IMR-90 (cell line): Measurements from ENCODE around the gene CBL. TPM values are rescaled to one million over a fixed set of nuclear protein-coding genes. Genes with fewer than 3 reads are reported as not detected.

Experiments
- ELK1 ChIP-seq: fragments of 150-350 bp; IDR thresholded peaks from 2 replicates; pipeline ENCODE4 v1.6.1; 2016; ENCODE audit warnings: low read depth, mild to moderate bottlenecking, low read length, moderate library complexity, borderline replicate concordance
- POLR2A ChIP-seq: IDR thresholded peaks from 2 replicates; pipeline ENCODE4 v1.6.1; 2012; ENCODE audit warnings: mild to moderate bottlenecking, low read depth, low read length
- polyA plus RNA-seq, 3 experiments: library from polyadenylated mRNA; depleted of rRNA; stranded (reverse); fragments of >200 nt; gene quantifications; 2 replicates each; pipeline ENCODE4 v1.2.3, GENCODE V29; 2012; ENCODE audit warnings: low replicate concordance in 1 of 3
- total RNA-seq: library from RNA; depleted of rRNA; stranded (reverse); fragments of >200 nt; gene quantifications from 2 replicates; pipeline ENCODE4 v1.2.3, GENCODE V29; 2012

Gene CBL
- total and polyA plus RNA-seq, 2 of the 4 experiments (the other 2 are of a cell fraction) = 6.1 to 11.8 TPM

GRCh38 chr11:119355091-119355843, 149.1 kb downstream of the CBL start (continued):
- TF ChIP-seq ELK1 = no peak
- no peak for TF ChIP-seq POLR2A
